CD14-positive monocyte (primary cell): ENCODE results near the gene FNDC3B. TPM values are rescaled to one million over a fixed set of nuclear protein-coding genes. Genes with fewer than 3 reads are reported as not detected.
A peak's percentile ranks its signal among the peaks of the same experiment; 100 is the strongest.

Experiments used
- DNase-seq, 3 donors: peaks; one replicate each; pipeline ENCODE4 v3.0.0-alpha.2; 2011 to 2022
- H2AFZ ChIP-seq: 2 replicates; pipeline ENCODE4 v1.6.0; 2012; ENCODE audit warnings: mild to moderate bottlenecking, low read depth, low read length, inconsistent platforms; ENCODE audit not compliant: insufficient read depth, poor library complexity, severe bottlenecking
- H3K27ac ChIP-seq, 2 donors: 1 replicate in 1 of 2; 2 replicates in 1 of 2; pipeline ENCODE4 v1.5.1; 2012 to 2013; ENCODE audit warnings: low read length in 2 of 2, control low read depth in 1 of 2, inconsistent platforms in 1 of 2, low read depth in 1 of 2, mild to moderate bottlenecking in 1 of 2
- H3K27me3 ChIP-seq, 2 donors: one replicate each; pipeline versions ENCODE4 v1.6.0 to v1.6.1; 2011 to 2013; ENCODE audit warnings: low read length in 2 of 2; ENCODE audit not compliant: control insufficient read depth in 2 of 2, insufficient read depth in 2 of 2
- H3K36me3 ChIP-seq, 2 donors: replicated peaks in 1 of 2; 1 replicate in 1 of 2; 2 replicates in 1 of 2; pipeline versions ENCODE4 v1.5.1 to v1.6.1; 2012 to 2013; ENCODE audit warnings: low read length in 2 of 2, control low read depth in 1 of 2, inconsistent platforms in 1 of 2, mild to moderate bottlenecking in 1 of 2; ENCODE audit not compliant: insufficient read depth in 2 of 2, control insufficient read depth in 1 of 2
- H3K4me1 ChIP-seq, 2 donors: 1 replicate in 1 of 2; 2 replicates in 1 of 2; pipeline versions ENCODE4 v1.5.1 to v1.6.1; 2012 to 2013; ENCODE audit warnings: low read length in 2 of 2, control low read depth in 1 of 2, inconsistent platforms in 1 of 2, mild to moderate bottlenecking in 1 of 2, moderate library complexity in 1 of 2; ENCODE audit not compliant: insufficient read depth in 2 of 2, control insufficient read depth in 1 of 2
- H3K4me2 ChIP-seq: replicated peaks from 2 replicates; pipeline ENCODE3; 2012; ENCODE audit warnings: low read length, moderate library complexity, mild to moderate bottlenecking; ENCODE audit not compliant: poor library complexity, severe bottlenecking; ENCODE audit errors: extremely low read depth
- H3K4me3 ChIP-seq, 3 experiments: fragments of 200-600 bp in 1 of 3; sonication (generic) in 1 of 3; replicated peaks in 1 of 3; 1 replicate in 2 of 3; 2 replicates in 1 of 3; pipeline ENCODE4 v1.5.1; 2011 to 2013; ENCODE audit warnings: low read length in 3 of 3, mild to moderate bottlenecking in 3 of 3, control low read depth in 2 of 3, low read depth in 2 of 3, inconsistent platforms in 1 of 3, moderate library complexity in 1 of 3
- H3K79me2 ChIP-seq: 2 replicates; pipeline ENCODE4 v1.6.0; 2012; ENCODE audit warnings: mild to moderate bottlenecking, control low read depth, inconsistent platforms, low read length, moderate library complexity; ENCODE audit not compliant: insufficient read depth
- H3K9ac ChIP-seq: 2 replicates; pipeline ENCODE4 v1.6.0; 2017; ENCODE audit warnings: low read length, mild to moderate bottlenecking; ENCODE audit not compliant: insufficient read depth, poor library complexity, severe bottlenecking
- H3K9me3 ChIP-seq, 2 donors: replicated peaks in 1 of 2; 1 replicate in 1 of 2; 2 replicates in 1 of 2; pipeline versions ENCODE4 v1.5.1 to v1.6.1; 2012 to 2013; ENCODE audit warnings: low read length in 2 of 2, control low read depth in 1 of 2; ENCODE audit not compliant: control insufficient read depth in 1 of 2, insufficient read depth in 1 of 2
- H4K20me1 ChIP-seq: 2 replicates; pipeline ENCODE4 v1.6.0; 2012; ENCODE audit warnings: mild to moderate bottlenecking, low read length, control low read depth, moderate library complexity; ENCODE audit not compliant: insufficient read depth
- H3K27ac Mint-ChIP-seq, 7 donors: one replicate each; pipeline ENCODE4 v1.8.0; 2020; ENCODE audit warnings: mild to moderate bottlenecking in 7 of 7, mixed read lengths in 7 of 7, moderate library complexity in 6 of 7, inconsistent platforms in 2 of 7
- H3K27me3 Mint-ChIP-seq, 3 donors: one replicate each; pipeline ENCODE4 v1.8.0; 2021 to 2022; ENCODE audit warnings: low read depth in 3 of 3, mild to moderate bottlenecking in 3 of 3, mixed read lengths in 3 of 3, moderate library complexity in 3 of 3, inconsistent platforms in 1 of 3
- H3K36me3 Mint-ChIP-seq, 2 donors: one replicate each; pipeline ENCODE4 v1.8.0; 2020; ENCODE audit warnings: mixed read lengths in 2 of 2, inconsistent platforms in 1 of 2, mild to moderate bottlenecking in 1 of 2
- H3K4me1 Mint-ChIP-seq: one replicate; pipeline ENCODE4 v1.8.0; 2020; ENCODE audit warnings: mild to moderate bottlenecking, mixed read lengths
- H3K4me3 Mint-ChIP-seq, 2 donors: one replicate each; pipeline ENCODE4 v1.8.0; 2020; ENCODE audit warnings: mild to moderate bottlenecking in 2 of 2, mixed read lengths in 2 of 2, moderate library complexity in 1 of 2
- H3K9me3 Mint-ChIP-seq, 7 donors: one replicate each; pipeline ENCODE4 v1.8.0; 2020 to 2022; ENCODE audit warnings: mixed read lengths in 7 of 7, mild to moderate bottlenecking in 6 of 7, moderate library complexity in 6 of 7, inconsistent platforms in 2 of 7
- CTCF ChIP-seq: fragments of 200-600 bp; IDR thresholded peaks from one replicate; pipeline ENCODE4 v1.8.0; 2022; ENCODE audit warnings: antibody characterized with exemption, mild to moderate bottlenecking
- WGBS: methylation state at CpG from one replicate; pipeline ENCODE4 v1.1.5; 2013; ENCODE audit warnings: missing lambda C conversion rate; ENCODE audit not compliant: insufficient coverage; 5-methylcytosine and 5-hydroxymethylcytosine counted together
- intact Hi-C, 2 donors: fragments of 100-400 bp; cut with micrococcal nuclease; formaldehyde crosslinking; loops; one replicate each; pipeline versions ENCODE4 v1.15.0 to v1.15.1; 2023
- polyA plus RNA-seq, 3 donors: library from polyadenylated mRNA; depleted of rRNA in 1 of 3; unstranded in 2 of 3; stranded (reverse) in 1 of 3; fragments of 300-500 nt in 2 of 3; fragments of >200 nt in 1 of 3; fragmentation: Illumina TruSeq in 2 of 3; gene quantifications; 1 replicate in 2 of 3; 2 replicates in 1 of 3; pipeline ENCODE4 v1.2.3, GENCODE V29; 2012 to 2021

Gene FNDC3B
- polyA plus RNA-seq, 3 donors, result 19.6 to 36.1 (median 25.7) TPM

GRCh38 chr3:172261054-172261453, 221.7 kb downstream of the FNDC3B start:
- Histone ChIP-seq H3K36me3 (peaks cover 42 to 96% of the 10 kb centered on the region in 2 donors), H3K4me1 (no peaks in the 10 kb centered on the region), H3K4me3 (no peak overlapping the region), H3K4me2 (no peak overlapping the region), H4K20me1 (peaks cover 42% of the 10 kb centered on the region), H3K79me2 (peaks cover 70% of the 10 kb centered on the region), H3K9me3 (no peaks in the 10 kb centered on the region), H3K9ac (no peak overlapping the region), H3K27ac (peak overlapping the region in 1 of 2 donors; percentile 49), H3K27me3 (no peaks in the 10 kb centered on the region), H2AFZ (no peak overlapping the region)
- Mint-ChIP-seq H3K4me1 (peaks cover 8% of the 10 kb centered on the region), H3K9me3 (no peaks in the 10 kb centered on the region), H3K4me3 (no peak overlapping the region), H3K27ac (peak overlapping the region in 3 of 7 donors; percentile 26 to 80 (median 76)), H3K36me3 (peaks cover 68 to 82% of the 10 kb centered on the region in 2 donors), H3K27me3 (no peaks in the 10 kb centered on the region)
- TF ChIP-seq CTCF, result no peak
- no peak for DNase-seq
- intact Hi-C loops, result no loop called here
- 80% methylated on average over 1 of the region's 5 CpGs for WGBS

GRCh38 chr3:172262991-172263608, 223.7 kb downstream of the FNDC3B start:
- no peaks in the 10 kb centered on the region for H3K27me3 Mint-ChIP-seq
- DNase-seq, result no peak
- Histone ChIP-seq H3K4me3 (no peak overlapping the region), H3K9me3 (no peaks in the 10 kb centered on the region), H3K27me3 (no peaks in the 10 kb centered on the region), H3K4me2 (no peak overlapping the region), H3K79me2 (peaks cover 65% of the 10 kb centered on the region), H3K9ac (no peak overlapping the region), H3K36me3 (peaks cover 47 to 96% of the 10 kb centered on the region in 2 donors), H4K20me1 (peaks cover 43% of the 10 kb centered on the region), H3K27ac (no peak overlapping the region), H2AFZ (no peak overlapping the region), H3K4me1 (no peaks in the 10 kb centered on the region)
- peak overlapping the region in 1 of 7 donors; percentile 63 for H3K27ac Mint-ChIP-seq
- peaks cover 4% of the 10 kb centered on the region for H3K4me1 Mint-ChIP-seq
- TF ChIP-seq CTCF, result no peak
- peaks cover 60 to 82% of the 10 kb centered on the region in 2 donors for H3K36me3 Mint-ChIP-seq
- no peak overlapping the region for H3K4me3 Mint-ChIP-seq
- intact Hi-C loops, result no loop called here
- no peaks in the 10 kb centered on the region for H3K9me3 Mint-ChIP-seq
- WGBS, result no CpG with 5 or more reads among the region's 1 CpG
